Spleen (tissue), 11 donors: Measurements from ENCODE around the gene LASP1. TPM values are rescaled to one million over a fixed set of nuclear protein-coding genes. Genes with fewer than 3 reads are reported as not detected.

Source experiments
- DNase-seq: peaks from one replicate; pipeline ENCODE4 v3.0.0-alpha.2; 2020
- H3K27ac ChIP-seq, 8 donors: fragments of 200-600 bp; sonication (generic) in 7 of 8; 1 replicate in 4 of 8; 2 replicates in 4 of 8; pipeline versions ENCODE4 v1.5.0 to v1.8.0; 2016 to 2021; ENCODE audit warnings: inconsistent platforms in 4 of 8, mild to moderate bottlenecking in 4 of 8, moderate library complexity in 1 of 8
- H3K27me3 ChIP-seq, 7 donors: fragments of 200-600 bp; sonication (generic) in 6 of 7; replicated peaks in 1 of 7; 1 replicate in 4 of 7; 2 replicates in 3 of 7; pipeline versions ENCODE4 v1.5.0 to v1.8.0; 2016 to 2021; ENCODE audit warnings: inconsistent platforms in 3 of 7, mild to moderate bottlenecking in 1 of 7
- H3K36me3 ChIP-seq, 6 donors: fragments of 200-600 bp; sonication (generic) in 5 of 6; 1 replicate in 4 of 6; 2 replicates in 2 of 6; pipeline versions ENCODE4 v1.5.0 to v1.8.0; 2016 to 2021; ENCODE audit warnings: inconsistent platforms in 2 of 6
- H3K4me1 ChIP-seq, 6 donors: fragments of 200-600 bp; sonication (generic) in 5 of 6; 1 replicate in 3 of 6; 2 replicates in 3 of 6; pipeline versions ENCODE4 v1.5.0 to v1.8.0; 2016 to 2021; ENCODE audit warnings: inconsistent platforms in 3 of 6
- H3K4me3 ChIP-seq, 8 donors: fragments of 200-600 bp; sonication (generic) in 7 of 8; 1 replicate in 4 of 8; 2 replicates in 4 of 8; pipeline versions ENCODE4 v1.5.0 to v1.8.0; 2016 to 2021; ENCODE audit warnings: inconsistent platforms in 4 of 8, mild to moderate bottlenecking in 4 of 8, moderate library complexity in 2 of 8
- H3K9me3 ChIP-seq, 8 donors: fragments of 200-600 bp; sonication (generic) in 7 of 8; 1 replicate in 4 of 8; 2 replicates in 4 of 8; pipeline versions ENCODE4 v1.5.0 to v1.8.0; 2016 to 2021; ENCODE audit warnings: inconsistent platforms in 4 of 8
- CTCF ChIP-seq, 11 experiments: fragments of 200-600 bp in 7 of 11; fragments of 450-650 bp in 4 of 11; sonication (generic) in 4 of 11; IDR thresholded peaks in 8 of 11; conservative IDR thresholded peaks in 3 of 11; 1 replicate in 7 of 11; 2 replicates in 4 of 11; pipeline versions ENCODE4 v1.4.0 to v1.8.0; 2016 to 2021; ENCODE audit warnings: antibody characterized with exemption in 11 of 11, inconsistent platforms in 4 of 11, mild to moderate bottlenecking in 1 of 11
- POLR2A ChIP-seq, 3 donors: fragments of 450-650 bp; IDR thresholded peaks; one replicate each; pipeline ENCODE4 v1.5.1; 2017; ENCODE audit warnings: antibody characterized with exemption in 3 of 3, mild to moderate bottlenecking in 1 of 3
- POLR2AphosphoS5 ChIP-seq, 3 donors: sonication (generic); formaldehyde crosslinking; IDR thresholded peaks; one replicate each; pipeline ENCODE4 v1.5.1; 2017; ENCODE audit warnings: antibody characterized with exemption in 3 of 3
- WGBS, 5 donors: extraction: QIAGEN DNeasy Blood & Tissue Kit in 3 of 5; methylation state at CpG; one replicate each; pipeline versions ENCODE4 v1.1.5 to v1.1.7; 2013 to 2018; 5-methylcytosine and 5-hydroxymethylcytosine counted together
- intact Hi-C: fragments of 100-400 bp; cut with DNase I; formaldehyde crosslinking; loops from one replicate; pipeline ENCODE4 v1.15.0; 2023; ENCODE audit warnings: low total_unique reads
- polyA plus RNA-seq, 3 donors: library from polyadenylated mRNA; stranded (reverse); fragments of 200-250 nt; gene quantifications; one replicate each; pipeline ENCODE4 v1.2.1, GENCODE V29; 2013
- total RNA-seq, 7 donors: library from RNA; depleted of rRNA in 3 of 7; stranded (reverse); fragments of >200 nt in 3 of 7; fragmentation: NEBNext Ultra II Directional in 4 of 7; extraction: Animal tissue kit (Norgen Biotek cat#: 25700) in 4 of 7; gene quantifications; one replicate each; pipeline versions ENCODE4 v1.1.0 to v1.2.1, GENCODE V29; 2016 to 2021
- donor health status: healthy with polysubstance abuse.
- donor health status: DM: no; HTN: no; CAD: no; lungs with moderate emphysema.
- donor health status: DM: no; HTN: no; CAD: no.
- donor health status: Bipolar disorder and iron deficiency.
- donor health status: healthy.
- donor health status: DM: no; HTN: no; CAD: no.
- donor health status: DM: yes; HTN: yes; CAD: no.

The LASP1 gene
- total and polyA plus RNA-seq, 10 donors, result 38.8 to 196 (median 143) TPM

GRCh38 chr17:38897671-38898290, 27.9 kb downstream of the LASP1 start:
- TF ChIP-seq POLR2AphosphoS5 (IDR thresholded peaks at IDR 0.05), result peak; percentile 44 to 85 (median 77)
- no peak for TF ChIP-seq CTCF (IDR thresholded peaks at IDR 0.05 in 8 of 11, conservative IDR thresholded peaks at IDR 0.05 in 3 of 11)
- peak; percentile 84 for DNase-seq
- Histone ChIP-seq H3K27ac (peak overlapping the region; percentile 83 to 95 (median 88)), H3K9me3 (no peaks in the 10 kb centered on the region), H3K4me1 (peaks cover 75 to 100% (median 98%) of the 10 kb centered on the region in 6 donors), H3K27me3 (no peaks in the 10 kb centered on the region), H3K36me3 (peaks cover 0 to 98% (median 13%) of the 10 kb centered on the region in 6 donors), H3K4me3 (peak overlapping the region in 3 of 8 donors; percentile 28 to 65 (median 29))
- 42 to 58% (median 56%) methylated on average over 7 to 12 of the region's 12 CpGs for WGBS, 5 donors
- intact Hi-C loops, result no loop called here

GRCh38 chr17:38898291-38898679, 28.4 kb downstream of the LASP1 start:
- H3K4me3 ChIP-seq, result peak overlapping the region in 5 of 8 donors; percentile 4 to 65 (median 28)
- no peaks in the 10 kb centered on the region for H3K9me3 ChIP-seq
- TF ChIP-seq POLR2AphosphoS5 (IDR thresholded peaks at IDR 0.05), result no peak
- no peak for TF ChIP-seq POLR2A (IDR thresholded peaks at IDR 0.05)
- TF ChIP-seq CTCF (IDR thresholded peaks at IDR 0.05 in 8 of 11, conservative IDR thresholded peaks at IDR 0.05 in 3 of 11), result no peak
- DNase-seq, result peak; percentile 80
- H3K4me1 ChIP-seq, result peaks cover 70 to 100% (median 97%) of the 10 kb centered on the region in 6 donors
- H3K27me3 ChIP-seq, result peaks cover 0 to 4% (median 0%) of the 10 kb centered on the region in 7 donors
- intact Hi-C loops, result no loop called here
- 3 to 18% (median 12%) methylated on average over 9 of the region's 9 CpGs for WGBS, 5 donors
- H3K36me3 ChIP-seq, result peaks cover 0 to 98% (median 8%) of the 10 kb centered on the region in 6 donors
- H3K27ac ChIP-seq, result peak overlapping the region; percentile 83 to 95 (median 88)

- intact Hi-C loops, result no loop called here
- 6 to 21% (median 7%) methylated on average over 7 to 11 of the region's 11 CpGs for WGBS, 5 donors
- DNase-seq, result peak; percentile 95
- Histone ChIP-seq H3K36me3 (peaks cover 0 to 98% (median 12%) of the 10 kb centered on the region in 6 donors), H3K4me1 (peaks cover 64 to 100% (median 95%) of the 10 kb centered on the region in 6 donors), H3K4me3 (peak overlapping the region in 6 of 8 donors; percentile 4 to 65 (median 26)), H3K27me3 (peaks cover 0 to 4% (median 0%) of the 10 kb centered on the region in 7 donors), H3K27ac (peak overlapping the region; percentile 83 to 95 (median 88)), H3K9me3 (no peaks in the 10 kb centered on the region)
- TF ChIP-seq POLR2AphosphoS5 (IDR thresholded peaks at IDR 0.05), result peak; percentile 73 to 83 (median 75)
- TF ChIP-seq POLR2A (IDR thresholded peaks at IDR 0.05), result no peak
These were observed 29.0 kb downstream of the LASP1 start for GRCh38 chr17:38898812-38899348.

- no peak for TF ChIP-seq POLR2AphosphoS5 (IDR thresholded peaks at IDR 0.05)
- no peak for TF ChIP-seq POLR2A (IDR thresholded peaks at IDR 0.05)
- no peak for TF ChIP-seq CTCF (IDR thresholded peaks at IDR 0.05 in 8 of 11, conservative IDR thresholded peaks at IDR 0.05 in 3 of 11)
- Histone ChIP-seq H3K4me3 (peak overlapping the region in 6 of 8 donors; percentile 4 to 65 (median 26)), H3K9me3 (no peaks in the 10 kb centered on the region), H3K27ac (peak overlapping the region; percentile 83 to 95 (median 88)), H3K27me3 (peaks cover 0 to 4% (median 0%) of the 10 kb centered on the region in 7 donors), H3K4me1 (peaks cover 59 to 99% (median 89%) of the 10 kb centered on the region in 6 donors), H3K36me3 (peaks cover 0 to 98% (median 17%) of the 10 kb centered on the region in 6 donors)
- DNase-seq, result no peak
- intact Hi-C loops, result no loop called here
- 29 to 64% (median 39%) methylated on average over 5 of the region's 5 CpGs for WGBS, 5 donors
These were observed 29.6 kb downstream of the LASP1 start for GRCh38 chr17:38899421-38899820.
